ENCODE measurements around the gene SDHB. TPM values are rescaled to one million over a fixed set of nuclear protein-coding genes. Genes with fewer than 3 reads are reported as not detected.

Gene SDHB
- total RNA-seq, 1 donor from 2014 or later: 89.3 TPM

DNA sequence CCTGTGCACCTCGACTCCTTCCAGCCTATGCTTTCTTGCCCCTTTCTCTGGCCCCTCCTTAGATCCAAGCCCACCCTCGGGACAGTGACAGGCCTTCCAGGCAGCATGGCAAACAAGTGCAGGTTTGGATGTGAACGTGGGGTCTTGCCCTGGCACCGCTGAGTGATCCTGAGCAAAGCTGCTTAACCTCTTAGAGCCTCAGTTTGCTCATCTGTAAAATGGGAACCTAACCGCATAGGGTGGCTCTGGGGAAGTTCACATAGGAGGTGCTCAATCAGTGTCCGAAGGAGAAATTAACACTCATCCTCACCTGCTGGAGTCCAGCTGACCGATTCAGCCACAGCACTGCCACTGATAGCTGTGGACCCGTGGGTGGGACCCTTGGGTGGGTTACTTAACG lies 80.6 kb downstream of the SDHB start:
- FAIRE-seq (no peak), DNase-seq (ENCODE audit: low spot score in 2 of 2) (no peak)

DNA sequence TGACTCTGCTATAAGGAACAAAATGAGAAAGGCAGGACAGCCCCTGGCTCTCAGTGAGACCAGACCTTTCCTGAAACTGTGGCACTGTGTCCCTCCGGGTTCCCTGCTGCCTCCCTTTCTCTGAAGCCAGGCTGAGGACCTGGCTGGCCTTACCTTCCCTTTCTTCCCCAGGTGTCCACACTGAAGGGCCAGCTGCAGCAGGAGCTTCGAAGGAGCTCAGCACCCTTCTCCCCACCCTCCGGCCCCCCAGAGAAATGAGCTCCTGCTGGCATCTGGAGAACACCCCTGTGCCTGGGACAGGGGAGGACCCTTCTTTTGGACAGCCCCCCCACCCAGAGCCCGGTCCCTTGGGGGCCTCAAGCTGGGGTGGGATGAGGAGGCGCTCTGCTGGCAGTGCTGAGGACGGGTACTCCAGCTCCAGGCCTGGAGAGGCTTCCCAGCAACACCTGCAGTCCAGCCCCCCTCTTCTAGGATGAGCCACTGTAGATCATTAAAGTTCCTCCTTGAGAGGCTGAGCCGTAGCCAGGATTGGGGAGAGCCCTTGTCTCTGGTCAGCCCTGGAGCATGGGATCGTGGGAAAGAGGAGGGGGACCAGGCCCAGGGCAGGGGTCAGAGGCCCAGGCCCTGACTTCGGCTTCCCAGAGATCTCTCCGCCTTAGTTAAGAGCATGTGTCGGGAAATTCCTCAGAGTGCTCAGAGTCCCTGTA lies 81.5 kb downstream of the SDHB start:
- FAIRE-seq (no peak), DNase-seq (ENCODE audit: low spot score in 2 of 2) (no peak)

DNA sequence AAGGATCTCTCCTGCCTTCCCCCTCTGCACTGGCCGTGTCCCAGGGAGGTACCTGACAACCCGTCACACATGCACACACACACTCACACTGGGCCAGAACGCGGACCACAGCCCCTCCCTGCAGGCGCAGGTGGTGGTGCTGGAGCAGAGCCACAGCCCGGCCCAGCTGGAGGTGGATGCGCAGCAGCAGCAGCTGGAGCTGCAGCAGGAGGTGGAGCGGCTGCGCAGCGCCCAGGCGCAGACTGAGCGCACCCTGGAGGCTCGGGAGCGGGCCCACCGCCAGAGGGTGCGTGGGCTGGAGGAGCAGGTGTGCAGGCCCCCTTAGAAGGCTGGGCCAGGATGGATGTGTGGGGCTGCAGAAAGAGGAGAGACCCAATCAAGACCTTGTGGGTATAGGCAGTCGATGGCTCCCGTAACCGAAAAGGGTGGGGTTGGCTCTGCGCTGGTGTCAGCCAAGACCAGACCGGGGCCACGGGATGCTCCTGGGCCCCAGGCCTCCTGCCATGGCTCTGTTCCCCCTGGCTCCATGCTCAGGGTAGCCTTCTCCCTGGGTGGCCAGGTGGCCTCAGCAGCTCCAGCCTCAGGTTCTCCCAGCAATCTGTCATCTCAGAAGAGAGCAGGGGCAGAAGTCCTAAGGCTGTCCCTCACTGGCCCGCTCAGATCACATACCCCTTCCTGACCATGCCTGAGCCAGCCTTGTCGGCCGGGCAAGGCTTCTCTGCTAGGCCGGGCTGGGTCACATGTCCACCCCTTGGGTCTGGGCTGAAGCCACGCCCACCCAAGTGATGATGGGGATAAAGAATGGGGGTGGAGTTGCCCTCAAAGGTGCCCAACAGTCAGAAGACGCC lies 82.3 kb downstream of the SDHB start:
- FAIRE-seq: no peak
- DNase-seq (ENCODE audit: low spot score in 2 of 2): no peak

DNA sequence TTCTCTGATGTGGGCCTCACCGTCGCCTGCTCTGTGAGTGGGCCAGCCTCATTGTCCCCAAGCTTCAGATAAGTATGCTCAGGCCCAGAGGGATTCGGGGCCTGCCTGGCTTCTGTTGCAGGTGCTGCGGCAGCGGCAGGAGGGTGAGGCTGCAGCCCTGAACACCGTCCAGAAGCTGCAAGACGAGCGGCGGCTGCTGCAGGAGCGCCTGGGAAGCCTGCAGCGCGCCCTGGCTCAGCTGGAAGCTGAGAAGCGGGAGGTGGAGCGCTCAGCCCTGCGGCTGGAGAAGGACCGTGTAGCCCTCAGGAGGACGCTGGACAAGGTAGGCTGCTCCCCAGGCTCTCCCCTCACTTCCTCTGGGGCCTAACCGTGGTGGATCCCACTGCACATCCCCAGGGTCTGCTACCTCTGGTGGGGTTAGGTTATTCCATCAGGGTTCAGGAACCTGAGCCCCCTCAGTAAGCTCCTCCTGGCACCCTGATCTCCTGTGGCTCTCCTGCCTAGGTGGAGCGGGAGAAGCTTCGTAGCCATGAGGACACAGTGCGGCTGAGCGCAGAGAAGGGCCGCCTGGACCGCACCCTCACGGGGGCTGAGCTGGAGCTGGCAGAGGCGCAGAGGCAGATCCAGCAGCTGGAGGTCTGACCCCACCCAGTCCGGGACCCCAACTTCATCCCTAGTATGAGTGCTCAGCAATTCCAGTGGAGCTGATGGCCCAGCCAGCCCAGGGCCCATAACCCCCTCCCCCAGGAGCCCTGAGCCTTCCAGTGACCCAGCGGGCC lies 83.5 kb downstream of the SDHB start:
- FAIRE-seq (no peak), DNase-seq (ENCODE audit: low spot score in 2 of 2) (no peak)

DNA sequence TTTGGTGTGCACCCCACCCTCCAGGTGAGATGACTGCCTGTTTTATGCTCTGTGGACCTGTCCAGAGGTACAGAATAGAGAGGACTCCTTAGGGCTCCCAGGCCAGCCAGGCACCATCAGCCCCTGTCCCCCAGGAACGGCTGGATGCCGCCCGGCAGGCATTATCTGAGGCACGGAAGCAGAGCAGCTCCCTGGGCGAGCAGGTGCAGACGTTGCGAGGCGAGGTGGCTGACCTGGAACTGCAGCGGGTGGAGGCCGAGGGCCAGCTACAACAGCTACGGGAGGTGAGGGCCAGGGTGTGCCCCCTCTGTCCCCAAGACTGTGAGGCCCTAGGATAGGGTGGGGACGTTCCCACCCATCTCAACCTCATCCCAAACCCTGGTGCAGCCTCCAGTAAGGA lies 84.2 kb downstream of the SDHB start:
- DNase-seq (ENCODE audit: low spot score in 2 of 2) (no peak), FAIRE-seq (no peak)

DNA sequence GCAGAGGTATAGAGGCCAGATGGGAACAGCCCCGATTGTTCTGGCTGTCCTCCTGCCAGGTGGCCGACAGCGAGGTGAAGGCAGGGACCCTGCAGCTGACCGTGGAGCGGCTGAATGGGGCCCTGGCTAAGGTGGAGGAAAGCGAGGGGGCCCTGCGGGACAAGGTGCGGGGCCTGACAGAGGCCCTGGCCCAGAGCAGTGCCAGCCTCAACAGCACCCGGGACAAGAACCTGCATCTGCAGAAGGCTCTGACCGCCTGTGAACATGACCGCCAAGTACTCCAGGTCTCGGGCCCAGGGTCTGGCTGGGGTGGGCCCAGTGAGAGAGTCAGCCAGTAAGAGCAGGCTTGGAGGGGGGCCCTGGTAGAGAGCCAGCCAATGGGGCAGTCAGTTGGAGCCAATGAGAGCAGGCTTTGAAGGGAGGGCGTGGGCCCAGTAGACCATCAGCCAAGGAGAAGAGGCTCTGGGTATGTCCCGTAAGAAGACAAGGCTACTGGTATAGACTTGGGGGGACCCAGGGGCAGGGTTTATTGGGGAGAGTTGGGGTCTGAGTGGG lies 84.7 kb downstream of the SDHB start:
- DNase-seq (ENCODE audit: low spot score in 2 of 2): no peak
- no peak for FAIRE-seq

Other genes starting within 250 kb of the SDHB start
- under 0.01 TPM for gene RNU1-2, start 158.1 kb downstream of the SDHB start, total RNA-seq
- 17.5 TPM for gene CROCC, start 132.1 kb downstream of the SDHB start, total RNA-seq
- 7.3 TPM for gene MFAP2, start 73.4 kb downstream of the SDHB start, total RNA-seq
- 73.4 TPM for gene ATP13A2, start 42.1 kb downstream of the SDHB start, total RNA-seq
- gene PADI2, start 65.4 kb upstream of the SDHB start, total RNA-seq: 0.41 TPM
- gene PADI1, start 151.1 kb upstream of the SDHB start, total RNA-seq: not detected
- gene PADI3, start 195.1 kb upstream of the SDHB start, total RNA-seq: not detected

Data from frontal cortex (tissue), 4 donors.